Left ventricle myocardium inferior (tissue), 1 donor: Measurements from ENCODE around the gene RAB6B. TPM values are rescaled to one million over a fixed set of nuclear protein-coding genes. Genes with fewer than 3 reads are reported as not detected.
A peak's percentile ranks its signal among the peaks of the same experiment; 100 is the strongest.

ENCODE experiments used
- DNase-seq: peaks from one replicate; pipeline ENCODE4 v3.0.0-alpha.2; 2020
- H3K27ac ChIP-seq: fragments of 200-600 bp; replicated peaks from 2 replicates; pipeline ENCODE4 v1.8.0; 2021
- H3K27me3 ChIP-seq: fragments of 200-600 bp; 2 replicates; pipeline ENCODE4 v1.8.0; 2021; ENCODE audit warnings: low read depth
- H3K36me3 ChIP-seq: fragments of 200-600 bp; 2 replicates; pipeline ENCODE4 v1.8.0; 2021
- H3K4me1 ChIP-seq: fragments of 200-600 bp; 2 replicates; pipeline ENCODE4 v1.8.0; 2021
- H3K4me3 ChIP-seq: fragments of 200-600 bp; 2 replicates; pipeline ENCODE4 v1.8.0; 2021; ENCODE audit warnings: mild to moderate bottlenecking, moderate library complexity
- H3K9me3 ChIP-seq: fragments of 200-600 bp; replicated peaks from 2 replicates; pipeline ENCODE4 v1.8.0; 2021
- intact Hi-C: fragments of 100-400 bp; cut with micrococcal nuclease; formaldehyde crosslinking; loops from one replicate; pipeline ENCODE4 v1.11.0; 2022
- total RNA-seq: library from RNA; stranded (reverse); fragmentation: NEBNext Ultra II Directional; extraction: Animal tissue kit (Norgen Biotek cat#: 25700); gene quantifications from one replicate; pipeline ENCODE4 v1.2.1, GENCODE V29; 2021
- TF ChIP-seq, protein P1 (sequence below): fragments of 200-600 bp; IDR thresholded peaks from 2 replicates; pipeline ENCODE4 v1.8.0; 2021; ENCODE audit warnings: antibody characterized with exemption, mild to moderate bottlenecking, borderline replicate concordance
- donor health status: DM: no; HTN: yes; CAD: no; lungs with severe emphysema.

RAB6B gene
- total RNA-seq, 1 donor from 2014 or later, result 59.1 TPM

DNA sequence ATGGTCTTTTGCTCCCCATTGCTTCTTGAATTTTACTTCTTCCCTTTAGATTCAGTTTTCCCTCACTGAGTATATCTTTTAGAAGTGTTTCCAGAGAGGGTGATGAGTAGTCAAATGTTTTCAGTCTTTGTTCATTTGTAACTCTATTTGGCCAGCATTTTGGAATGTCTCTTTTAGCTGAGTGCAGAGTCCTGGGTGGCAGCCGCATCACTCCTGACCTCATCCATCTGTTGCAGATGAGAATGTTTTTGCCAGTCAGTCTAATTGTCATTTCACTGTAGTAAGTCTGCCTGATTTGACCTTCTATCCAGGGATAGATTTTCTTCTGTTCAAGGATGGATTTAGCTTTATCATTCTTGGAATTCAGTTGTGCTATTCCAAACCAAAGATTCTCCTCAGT lies 82.8 kb downstream of the RAB6B start:
- Histone ChIP-seq H3K27me3 (no peaks in the 10 kb centered on the region), H3K9me3 (no peaks in the 10 kb centered on the region), H3K27ac (no peak overlapping the region), H3K36me3 (peaks cover 95% of the 10 kb centered on the region), H3K4me1 (no peaks in the 10 kb centered on the region), H3K4me3 (no peak overlapping the region)
- TF ChIP-seq, protein P1, sequence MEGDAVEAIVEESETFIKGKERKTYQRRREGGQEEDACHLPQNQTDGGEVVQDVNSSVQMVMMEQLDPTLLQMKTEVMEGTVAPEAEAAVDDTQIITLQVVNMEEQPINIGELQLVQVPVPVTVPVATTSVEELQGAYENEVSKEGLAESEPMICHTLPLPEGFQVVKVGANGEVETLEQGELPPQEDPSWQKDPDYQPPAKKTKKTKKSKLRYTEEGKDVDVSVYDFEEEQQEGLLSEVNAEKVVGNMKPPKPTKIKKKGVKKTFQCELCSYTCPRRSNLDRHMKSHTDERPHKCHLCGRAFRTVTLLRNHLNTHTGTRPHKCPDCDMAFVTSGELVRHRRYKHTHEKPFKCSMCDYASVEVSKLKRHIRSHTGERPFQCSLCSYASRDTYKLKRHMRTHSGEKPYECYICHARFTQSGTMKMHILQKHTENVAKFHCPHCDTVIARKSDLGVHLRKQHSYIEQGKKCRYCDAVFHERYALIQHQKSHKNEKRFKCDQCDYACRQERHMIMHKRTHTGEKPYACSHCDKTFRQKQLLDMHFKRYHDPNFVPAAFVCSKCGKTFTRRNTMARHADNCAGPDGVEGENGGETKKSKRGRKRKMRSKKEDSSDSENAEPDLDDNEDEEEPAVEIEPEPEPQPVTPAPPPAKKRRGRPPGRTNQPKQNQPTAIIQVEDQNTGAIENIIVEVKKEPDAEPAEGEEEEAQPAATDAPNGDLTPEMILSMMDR, result no peak
- DNase-seq, result no peak
- intact Hi-C loops, result no loop called here

DNA sequence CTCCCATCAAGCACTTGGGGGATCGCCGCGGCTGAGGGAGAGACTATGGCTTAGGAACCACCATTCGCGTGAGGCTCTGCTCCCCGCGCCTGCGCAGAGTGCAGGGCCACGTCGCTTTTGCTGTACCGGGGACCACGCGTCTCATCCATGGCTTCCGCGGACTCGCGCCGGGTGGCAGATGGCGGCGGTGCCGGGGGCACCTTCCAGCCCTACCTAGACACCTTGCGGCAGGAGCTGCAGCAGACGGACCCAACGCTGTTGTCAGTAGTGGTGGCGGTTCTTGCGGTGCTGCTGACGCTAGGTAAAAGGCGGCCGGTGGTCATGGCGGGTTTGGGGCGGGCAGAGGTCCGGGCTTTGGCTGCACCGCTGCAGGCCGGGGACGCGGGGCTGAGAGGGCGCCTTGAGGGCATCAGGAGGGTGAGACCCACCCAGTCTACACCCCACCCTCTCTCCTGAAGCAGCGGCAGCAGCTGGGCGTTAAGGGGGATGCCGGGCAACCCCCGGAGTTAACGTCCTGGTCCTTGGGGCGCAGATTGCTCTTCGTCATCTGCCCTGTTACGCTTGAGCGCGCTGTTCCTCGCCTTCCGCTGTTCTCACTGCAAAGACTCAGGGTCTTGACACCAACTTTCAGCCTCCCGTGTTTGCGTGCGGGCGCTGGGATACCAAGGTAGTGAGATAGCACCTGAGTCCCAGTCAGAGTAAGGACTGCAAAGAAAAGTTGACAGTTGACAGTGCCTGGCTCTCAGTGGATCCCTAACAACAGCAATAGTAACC lies 89.8 kb downstream of the RAB6B start, which contains the start of gene SRPRB:
Gene SRPRB (plus strand): TSS at position 114 of the 774 bp plus-strand sequence. CDS start 34 bp downstream, at position 148.
- DNase-seq, result peak; percentile 95
- no peaks in the 10 kb centered on the region for H3K9me3 ChIP-seq
- TF ChIP-seq, protein P1, result no peak
- peak within 1 kb of the TSS; percentile 91 for H3K4me3 ChIP-seq
- peak within 1 kb of the TSS; percentile 84 for H3K27ac ChIP-seq
- H3K27me3 ChIP-seq, result no peaks in the 10 kb centered on the region
- peaks cover 21% of the 10 kb centered on the region for H3K4me1 ChIP-seq
- intact Hi-C loops, result loop anchor here (10.0 kb wide), 1 partner anchor 141 kb away; the partner anchor contains the start of gene TOPBP1
- peaks cover 31% of the 10 kb centered on the region for H3K36me3 ChIP-seq

GRCh38 chr3:133805384-133805701 lies 90.3 kb downstream of the RAB6B start:
- Histone ChIP-seq H3K36me3 (peaks cover 26% of the 10 kb centered on the region), H3K27ac (peak overlapping the region; percentile 84), H3K4me1 (peaks cover 21% of the 10 kb centered on the region), H3K4me3 (peak overlapping the region; percentile 91), H3K9me3 (no peaks in the 10 kb centered on the region), H3K27me3 (no peaks in the 10 kb centered on the region)
- TF ChIP-seq, protein P1, result no peak
- intact Hi-C loops, result loop anchor here (10.0 kb wide), 1 partner anchor 141 kb away; the partner anchor contains the start of gene TOPBP1
- no peak for DNase-seq

DNA sequence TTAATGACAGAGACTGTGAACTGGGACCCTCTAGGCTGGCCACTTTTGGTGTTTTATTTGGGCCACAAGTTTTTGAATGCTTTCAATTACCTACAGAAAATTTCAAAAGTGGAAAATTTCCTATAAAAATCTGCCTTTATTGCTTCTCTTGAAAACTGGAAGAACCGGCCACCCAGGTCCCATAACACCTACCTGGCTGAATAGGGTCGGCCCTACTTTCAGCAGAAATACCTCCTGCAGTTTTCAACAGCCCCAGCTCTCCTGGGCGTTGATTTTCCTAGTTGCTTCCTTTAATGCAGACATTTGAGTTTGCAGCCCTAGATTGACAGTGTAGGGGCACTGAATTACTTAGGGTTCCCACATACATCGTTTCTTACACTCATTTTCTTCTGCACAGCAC lies 90.8 kb downstream of the RAB6B start:
- H3K9me3 ChIP-seq, result no peaks in the 10 kb centered on the region
- no peaks in the 10 kb centered on the region for H3K27me3 ChIP-seq
- no peak overlapping the region for H3K27ac ChIP-seq
- intact Hi-C loops, result loop anchor here (10.0 kb wide), 1 partner anchor 140 kb away; the partner anchor contains the start of gene TOPBP1
- H3K4me3 ChIP-seq, result peak overlapping the region; percentile 91
- peaks cover 21% of the 10 kb centered on the region for H3K36me3 ChIP-seq
- H3K4me1 ChIP-seq, result peaks cover 21% of the 10 kb centered on the region
- TF ChIP-seq, protein P1, result no peak
- no peak for DNase-seq

GRCh38 chr3:133803469-133803868 lies 92.2 kb downstream of the RAB6B start:
- intact Hi-C loops, result loop anchor here (10.0 kb wide), 1 partner anchor 139 kb away; the partner anchor contains the start of gene TOPBP1
- Histone ChIP-seq H3K4me3 (no peak overlapping the region), H3K9me3 (no peaks in the 10 kb centered on the region), H3K27me3 (no peaks in the 10 kb centered on the region), H3K27ac (no peak overlapping the region), H3K36me3 (peaks cover 7% of the 10 kb centered on the region), H3K4me1 (peaks cover 21% of the 10 kb centered on the region)
- no peak for DNase-seq
- TF ChIP-seq, protein P1, result no peak
